NCI-H748 treated with DMSO at 0.1 percent for 48 hours (cell line): ENCODE measurements around the gene PTPN14.

Experiments
- DNase-seq: peaks from one replicate; lab custom pipeline; 2025; lab: John Stamatoyannopoulos, UW

Gene PTPN14

DNA sequence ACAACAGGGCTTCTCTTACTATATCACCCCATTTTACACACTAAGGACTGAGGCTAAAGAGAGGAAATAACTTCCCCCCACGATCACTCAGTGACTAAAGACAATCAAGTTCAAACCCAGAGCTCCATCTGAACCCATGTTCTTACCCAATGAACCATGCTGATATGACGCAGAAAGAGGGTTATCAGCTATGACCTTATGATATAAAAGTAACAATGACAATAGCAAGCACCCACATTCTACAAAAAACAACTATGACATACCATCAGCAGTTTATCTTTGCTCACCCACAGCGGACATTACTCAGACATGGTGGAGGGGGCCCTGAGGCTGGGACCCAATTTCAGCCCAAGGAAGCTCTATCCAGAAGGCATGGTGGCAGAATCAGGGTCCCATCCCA is 75.7 kb downstream of the PTPN14 start:
- DNase-seq, result no peak

DNA sequence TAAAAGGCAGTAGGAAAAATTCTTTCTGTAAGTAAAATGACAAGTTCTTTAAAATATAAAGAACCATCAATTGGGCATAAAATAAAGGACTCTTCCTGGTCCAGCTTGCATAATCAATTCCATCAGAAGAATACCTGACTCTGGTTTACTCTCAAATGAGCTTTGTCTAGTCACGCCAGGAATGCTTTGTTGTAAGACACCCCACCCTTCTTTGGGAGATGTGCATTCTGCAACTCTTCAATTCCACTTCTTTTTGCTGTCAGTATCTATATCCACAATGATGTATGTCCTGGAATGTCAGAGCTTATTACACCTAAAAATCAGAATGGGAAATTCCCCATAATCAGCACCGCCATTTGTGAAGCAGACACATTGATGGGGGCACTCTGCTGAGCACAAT is 76.1 kb downstream of the PTPN14 start:
- no peak for DNase-seq

DNA sequence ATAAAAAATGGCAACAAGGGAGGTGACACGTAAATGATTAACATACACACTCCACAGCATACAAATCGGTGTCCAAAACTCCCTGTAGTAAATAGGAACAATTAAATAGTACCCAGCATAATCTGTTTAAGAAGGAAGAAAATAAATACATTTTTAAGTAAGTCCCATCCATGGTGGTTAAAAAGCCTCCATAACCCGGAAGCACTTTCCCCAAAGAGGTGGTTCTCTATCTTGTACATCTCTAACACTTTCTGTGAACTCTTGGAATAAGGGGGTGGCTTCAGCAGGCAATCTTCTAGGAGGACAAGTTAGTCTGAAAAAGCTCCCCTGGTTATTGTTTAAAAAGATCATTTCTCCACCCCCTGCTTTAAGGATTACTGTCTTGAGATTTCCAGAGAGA is 76.9 kb downstream of the PTPN14 start:
- no peak for DNase-seq

DNA sequence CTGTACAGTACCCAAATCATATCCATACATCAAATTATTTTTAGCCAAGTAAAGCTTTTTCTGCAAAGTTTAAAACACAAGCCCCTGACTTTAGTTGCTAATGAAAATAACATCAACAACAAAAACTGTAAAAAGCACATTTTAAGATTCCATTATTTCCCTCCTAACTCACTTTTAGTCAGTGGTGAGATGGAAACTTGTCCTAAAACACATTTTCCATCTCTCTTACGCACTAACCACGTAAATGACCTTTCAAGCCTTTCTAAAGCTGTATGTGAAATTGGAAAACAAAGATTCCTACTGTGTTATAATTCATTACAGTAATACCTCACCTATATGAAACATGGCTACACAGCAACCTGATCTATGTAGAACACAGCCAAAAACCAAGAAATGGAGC is 77.5 kb downstream of the PTPN14 start:
- no peak for DNase-seq

DNA sequence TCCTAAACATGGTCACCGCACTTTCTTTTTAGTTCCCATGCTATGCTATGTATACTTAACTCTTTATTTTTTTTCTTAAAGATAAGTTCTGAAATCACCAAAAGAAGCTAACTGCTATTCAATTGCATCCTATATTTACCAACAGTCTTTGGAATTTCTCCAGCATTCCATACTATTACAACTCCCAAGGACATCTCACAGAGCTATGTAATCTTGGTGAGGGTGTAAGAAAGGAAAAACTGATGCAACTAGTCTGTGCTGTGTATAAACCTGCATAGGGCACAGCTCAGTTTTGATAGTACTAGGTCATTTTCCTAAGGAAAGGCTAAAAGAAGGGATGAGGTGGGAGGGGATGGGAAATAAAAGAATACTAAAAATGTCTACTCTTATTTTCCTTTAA is 78.0 kb downstream of the PTPN14 start:
- no peak for DNase-seq

DNA sequence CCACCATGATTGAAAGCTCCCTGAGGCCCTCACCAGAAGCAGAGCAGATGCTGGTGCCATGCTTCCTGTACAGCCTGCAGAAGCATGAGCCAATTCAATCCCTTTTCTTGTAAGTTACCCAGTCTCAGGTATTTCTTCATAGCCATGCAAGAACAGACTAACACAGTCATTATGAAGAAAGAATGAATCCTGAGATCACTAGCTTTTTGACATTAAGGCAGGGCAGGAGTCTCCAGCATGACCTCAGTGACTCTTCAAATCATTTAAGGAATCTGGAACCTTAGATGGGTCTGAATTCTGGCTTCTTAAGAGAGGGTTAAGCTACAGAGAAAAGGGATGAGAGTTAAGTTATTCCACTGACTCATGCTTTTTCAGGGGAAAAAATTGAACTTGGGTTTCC is 79.0 kb downstream of the PTPN14 start:
- DNase-seq, result no peak

DNA sequence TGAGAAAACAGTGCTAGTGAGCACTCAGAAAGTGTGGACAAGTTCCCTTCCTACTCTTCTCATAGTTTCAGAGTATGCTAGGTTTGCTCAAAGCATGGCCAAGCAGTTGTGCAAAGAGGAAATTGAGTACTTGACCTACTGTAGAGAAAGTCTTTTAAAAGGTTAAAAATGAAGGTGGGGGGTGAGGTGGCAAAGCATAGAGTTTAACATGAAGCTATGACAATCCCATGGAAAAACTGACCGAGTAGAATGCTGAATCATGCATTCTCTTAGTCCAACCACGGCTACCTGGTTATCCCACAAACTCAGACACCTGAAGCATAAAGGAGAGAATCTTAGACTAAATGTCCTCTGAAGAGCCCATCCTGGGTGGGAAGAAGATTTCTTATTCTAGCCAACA is 79.9 kb downstream of the PTPN14 start:
- no peak for DNase-seq

DNA sequence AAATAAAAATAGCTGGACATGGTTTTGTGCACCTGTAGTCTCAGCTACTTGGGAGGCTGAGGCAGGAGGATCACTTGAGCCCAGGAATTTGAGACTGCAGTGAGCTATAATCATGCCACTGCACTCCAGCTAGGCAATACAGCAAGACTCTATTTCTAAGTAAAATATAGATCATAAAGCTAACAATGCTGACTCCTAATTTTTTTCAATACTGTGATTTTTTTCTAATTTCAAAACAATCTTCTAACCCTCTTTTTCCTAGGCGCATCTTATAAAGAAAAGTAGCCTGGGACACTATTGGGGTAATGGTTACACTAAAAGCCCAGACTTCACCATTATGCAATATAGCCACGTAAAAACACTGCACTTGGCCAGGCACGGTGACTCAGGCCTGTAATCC is 81.3 kb downstream of the PTPN14 start:
- no peak for DNase-seq

DNA sequence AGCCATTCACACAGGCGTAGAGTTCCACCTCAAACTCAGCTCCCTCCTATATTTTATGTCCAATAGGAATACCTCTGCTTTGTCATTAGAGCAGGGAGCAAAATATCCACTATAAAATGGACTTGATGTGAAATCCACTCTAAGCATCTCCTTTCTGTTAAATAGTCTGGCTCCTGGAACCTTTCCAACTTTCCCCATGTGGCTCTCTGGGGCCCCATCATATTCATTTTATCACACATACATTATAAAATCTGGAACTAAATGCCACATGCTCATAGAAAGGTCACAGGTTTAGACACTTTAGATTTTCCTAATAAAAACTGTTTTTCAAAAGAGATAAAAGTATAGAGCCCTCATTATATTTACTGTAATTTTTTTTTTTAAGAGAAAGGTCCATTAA is 82.1 kb downstream of the PTPN14 start:
- DNase-seq, result no peak

DNA sequence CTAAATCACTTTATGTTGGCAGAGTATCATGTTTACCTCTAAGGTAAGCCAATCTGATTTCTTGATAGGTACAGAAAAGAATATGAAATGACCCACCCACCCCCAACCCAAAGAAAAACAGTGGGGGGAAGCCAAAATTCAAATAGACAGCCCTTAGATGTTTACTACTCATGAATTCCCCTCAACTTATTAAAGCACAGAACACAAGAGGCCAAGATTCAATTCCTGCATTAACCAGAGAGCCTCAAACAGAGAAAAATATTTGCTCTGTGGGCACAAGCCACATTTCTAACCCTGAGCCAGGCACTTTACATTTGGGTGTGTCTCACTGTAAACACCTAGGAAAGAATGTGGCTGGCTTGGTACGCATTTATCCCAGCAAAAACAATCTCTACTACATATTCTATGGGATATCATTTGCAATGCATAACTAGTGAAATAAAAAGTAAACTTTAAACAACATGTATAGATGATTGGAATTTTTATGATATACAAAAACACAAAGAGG is 84.3 kb downstream of the PTPN14 start:
- no peak for DNase-seq

DNA sequence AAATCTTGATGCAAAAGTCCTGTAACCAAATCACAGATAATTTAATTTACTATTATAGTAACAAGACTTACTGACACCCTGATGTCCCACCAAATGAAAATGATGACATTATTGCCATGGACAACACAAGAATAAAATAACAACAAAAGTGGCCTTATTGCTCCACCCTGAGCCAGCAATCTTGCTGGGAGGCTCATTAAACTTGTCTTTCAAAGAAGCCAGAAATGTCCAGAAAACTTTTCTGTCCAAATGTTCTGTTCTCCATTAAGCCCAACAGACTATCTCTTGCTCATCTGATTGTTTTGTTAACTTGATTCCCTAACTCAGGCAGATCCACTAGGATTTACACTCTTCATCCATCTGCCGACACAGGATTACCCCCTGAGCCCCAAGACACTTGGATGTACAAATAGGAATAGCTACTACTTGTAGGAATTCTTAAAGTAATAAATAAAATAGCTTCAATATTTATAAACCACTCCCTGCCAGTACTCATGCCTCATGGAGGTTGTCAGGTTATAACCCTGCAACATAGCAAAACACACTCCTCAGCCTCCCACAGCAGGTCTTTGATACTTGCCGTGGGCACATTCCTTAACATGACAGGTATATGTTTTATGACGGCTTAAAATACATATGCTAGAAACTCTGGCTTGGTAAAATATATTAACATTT is 84.9 kb downstream of the PTPN14 start:
- DNase-seq, result no peak

DNA sequence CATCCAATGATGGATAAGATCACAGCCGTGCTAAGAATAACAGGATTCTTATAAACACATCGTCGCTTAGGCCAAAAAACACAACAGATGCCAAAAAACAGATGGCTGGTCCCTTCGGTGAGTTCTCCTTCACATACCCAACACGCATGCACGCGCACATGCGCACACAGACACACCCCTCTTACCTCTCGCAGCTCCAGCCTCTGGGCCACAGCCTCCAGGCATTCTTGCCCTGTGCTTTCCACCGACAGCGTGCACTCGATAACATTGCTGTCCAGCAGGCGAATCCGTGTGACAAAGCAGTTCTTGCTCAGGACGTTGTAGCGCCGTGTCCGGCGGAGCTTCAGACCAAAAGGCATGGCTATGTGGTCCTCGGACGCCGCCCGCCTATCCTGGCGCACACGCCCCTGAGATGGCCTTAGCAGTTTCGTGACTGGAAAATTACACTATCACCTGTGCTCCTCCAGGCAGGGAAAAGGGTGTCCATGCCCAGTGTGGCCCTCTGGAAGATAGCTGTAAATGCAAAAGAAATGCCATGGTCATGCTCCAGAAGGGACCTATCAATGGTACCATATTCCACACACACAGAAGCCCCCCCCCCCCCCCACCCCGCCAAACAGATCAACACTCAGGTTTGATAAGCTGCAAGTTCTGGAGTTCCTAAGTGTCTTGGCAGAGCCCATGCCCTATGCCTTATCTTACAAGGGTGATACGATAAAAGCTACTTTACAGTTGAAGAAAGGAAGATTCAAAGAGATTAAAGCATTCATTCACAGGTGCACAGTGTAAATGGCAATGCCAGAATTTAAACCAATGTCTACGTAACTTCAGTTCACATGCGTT is 86.7 kb downstream of the PTPN14 start:
- no peak for DNase-seq

DNA sequence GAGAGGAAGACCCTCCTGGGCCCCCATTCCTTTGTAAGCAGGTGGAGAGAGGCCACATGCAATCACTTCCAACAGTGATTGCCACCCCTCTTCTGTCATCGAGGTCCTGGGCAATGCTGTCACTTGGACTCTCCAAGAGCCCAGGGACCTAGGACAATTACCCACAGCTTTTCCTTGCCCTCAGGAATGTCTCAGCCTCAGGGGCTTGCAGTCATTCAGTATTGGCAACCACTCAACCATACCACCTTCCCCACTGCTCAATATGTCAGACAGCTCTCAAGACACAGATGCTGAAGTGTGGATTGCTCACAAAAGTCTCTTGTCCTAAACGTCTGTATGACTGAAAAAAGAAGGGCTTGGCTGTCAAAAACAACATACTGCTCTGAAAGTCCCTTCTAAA is 87.8 kb downstream of the PTPN14 start:
- no peak for DNase-seq

DNA sequence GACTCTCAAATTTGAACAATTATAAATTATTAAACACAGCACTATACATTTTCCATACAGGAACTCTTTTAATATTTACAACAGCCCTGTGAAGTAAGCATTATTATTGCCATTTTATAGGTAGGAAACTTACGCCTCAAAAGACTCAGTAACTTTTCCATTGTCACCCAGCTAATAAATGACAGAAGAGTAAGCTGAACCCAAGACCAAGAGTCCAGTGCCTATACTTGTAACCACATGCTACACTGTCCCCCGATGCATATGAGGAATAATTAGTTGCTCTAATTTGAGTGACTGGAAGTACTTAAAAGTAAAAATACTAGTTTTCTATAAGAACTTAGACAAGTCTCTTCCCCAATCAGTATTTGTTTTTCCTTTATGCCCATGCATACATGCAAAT is 88.5 kb downstream of the PTPN14 start:
- DNase-seq, result no peak

DNA sequence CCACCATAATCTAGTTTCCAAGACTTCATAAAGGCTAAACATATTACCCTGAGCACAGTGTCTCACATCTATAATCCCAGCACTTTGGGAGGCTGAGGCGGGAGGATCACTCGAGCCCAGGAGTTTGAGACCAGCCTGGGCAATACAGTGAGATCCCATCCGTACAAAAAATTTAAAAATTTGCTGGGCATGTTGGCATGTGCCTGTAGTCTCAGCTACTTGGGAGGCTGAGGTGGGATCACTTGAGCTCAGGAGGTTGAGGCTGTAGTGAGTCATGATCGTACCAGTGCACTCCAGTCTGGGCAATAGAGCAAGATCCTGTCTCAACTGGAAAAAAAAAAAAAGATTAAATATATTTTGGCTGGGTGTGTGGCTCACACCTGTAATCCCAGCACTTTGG is 90.1 kb downstream of the PTPN14 start:
- DNase-seq, result no peak

DNA sequence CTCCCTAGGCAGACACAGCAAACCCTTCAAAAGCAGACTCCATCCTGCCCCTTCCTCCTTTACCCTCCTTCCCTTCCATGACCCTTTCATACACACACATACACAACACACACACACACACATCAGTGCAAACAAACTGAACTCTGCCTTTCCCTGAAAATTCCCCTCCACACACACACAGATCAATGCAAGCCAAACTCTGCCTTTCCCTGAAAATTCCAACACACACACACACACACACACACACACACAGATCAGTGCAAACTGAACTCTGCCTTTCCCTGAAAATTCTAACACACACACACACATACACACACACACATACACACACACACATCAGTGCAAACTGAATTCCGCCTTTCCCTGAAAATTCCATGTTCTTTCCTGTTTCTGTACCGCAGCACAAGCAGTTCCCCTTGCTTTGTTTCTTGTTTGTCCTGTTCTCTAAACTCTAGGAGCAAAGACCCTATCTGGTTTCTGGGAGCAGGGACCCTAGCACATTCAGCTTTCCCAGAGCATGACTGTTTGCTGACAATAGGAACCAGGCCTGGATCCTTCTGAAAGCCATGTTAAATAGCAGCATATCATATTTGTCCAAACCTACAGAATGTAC is 91.0 kb downstream of the PTPN14 start:
- DNase-seq, result no peak

DNA sequence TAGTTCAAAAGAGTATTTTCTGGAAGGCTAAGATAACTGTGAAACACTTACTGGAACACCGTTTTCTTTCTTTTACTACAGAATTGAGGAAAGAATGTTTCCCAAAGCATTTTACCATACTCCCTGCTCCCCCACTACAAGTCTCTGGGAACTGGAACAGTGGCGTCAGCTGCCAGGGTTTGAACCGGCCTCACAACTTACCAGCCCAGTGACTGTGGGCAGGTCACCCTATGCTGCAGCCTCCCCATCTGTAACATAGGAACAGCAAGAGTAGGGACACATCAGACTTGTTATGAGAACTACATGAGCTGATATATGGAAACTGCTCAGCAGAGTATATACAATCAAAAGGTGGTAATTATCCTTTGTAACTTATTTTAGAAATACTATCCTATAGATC is 91.5 kb downstream of the PTPN14 start:
- no peak for DNase-seq

DNA sequence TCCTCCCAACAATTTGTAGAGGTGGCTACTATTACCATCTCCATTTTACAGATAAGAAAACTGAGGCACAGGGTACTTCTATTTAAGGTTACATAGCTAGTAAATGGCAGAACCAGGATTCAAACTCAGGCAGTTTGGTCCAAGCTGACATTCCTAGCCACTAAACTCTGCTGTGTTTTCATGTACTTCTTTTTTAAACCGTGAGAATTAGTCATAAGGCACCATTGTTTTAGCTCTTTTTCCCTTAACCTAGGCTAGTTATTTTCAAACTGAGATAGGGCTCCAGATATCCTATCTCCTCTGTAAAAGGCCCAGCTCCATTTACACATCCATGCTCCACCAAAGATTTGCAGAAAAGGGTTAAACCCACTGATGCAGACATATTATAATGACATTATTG is 92.9 kb downstream of the PTPN14 start:
- DNase-seq, result no peak

DNA sequence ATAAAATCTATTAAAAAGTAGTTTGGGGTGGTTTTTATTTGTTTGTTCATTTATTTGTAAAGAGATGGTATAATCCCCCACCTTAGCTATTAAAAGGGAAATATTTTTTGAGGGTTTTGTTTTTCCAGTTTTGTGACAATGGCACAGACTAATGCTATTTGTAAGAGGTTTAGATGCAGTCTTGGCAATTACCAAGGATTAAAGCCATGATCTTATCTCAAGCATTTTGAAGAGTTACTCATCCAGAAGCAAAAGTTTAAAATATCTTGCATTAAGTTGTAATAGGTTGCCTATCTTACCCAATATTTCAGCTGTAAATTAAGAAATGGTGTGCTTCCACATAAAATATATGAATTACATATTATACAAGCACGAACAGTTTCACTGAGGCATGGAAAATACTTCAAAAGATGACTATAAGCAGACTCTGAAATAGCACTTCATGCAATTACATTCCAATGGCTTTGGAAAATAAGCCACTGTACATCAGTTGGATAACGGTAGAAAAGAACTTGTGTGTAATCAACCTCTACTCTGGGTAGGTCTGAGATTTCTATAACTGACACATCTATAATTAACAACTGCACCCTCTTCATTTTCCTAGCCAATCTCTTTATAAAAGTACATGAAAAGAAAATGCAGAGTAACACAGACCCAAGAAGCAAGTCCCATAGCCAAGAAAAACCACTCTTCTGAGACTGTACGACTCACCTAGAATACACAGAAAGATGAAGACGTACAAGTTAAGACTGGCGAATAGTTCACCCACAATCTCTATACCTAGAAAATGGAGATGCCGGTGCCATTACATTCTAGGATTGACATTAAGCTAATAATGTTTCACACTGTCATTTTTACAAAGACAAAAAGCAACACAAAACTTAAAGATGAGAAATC is 95.2 kb downstream of the PTPN14 start:
- no peak for DNase-seq

DNA sequence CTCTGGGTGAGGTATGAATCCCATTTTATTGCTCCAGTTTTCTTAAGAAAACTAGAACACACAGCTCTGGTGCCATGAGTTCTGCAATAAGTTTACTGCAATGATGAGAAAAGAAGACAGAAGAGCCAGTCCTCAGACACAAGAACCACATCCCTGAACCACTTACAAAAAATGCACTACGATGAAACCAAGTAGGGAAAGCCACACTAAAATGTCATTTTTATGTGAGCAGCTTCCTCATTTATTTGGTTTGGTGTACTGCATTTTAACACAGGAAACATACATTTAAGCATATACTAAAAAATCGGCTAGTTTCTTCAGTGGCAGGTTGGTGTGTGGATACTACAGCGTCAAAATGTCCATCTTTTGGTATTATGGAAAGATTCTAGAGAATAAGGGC is 95.9 kb downstream of the PTPN14 start:
- no peak for DNase-seq

DNA sequence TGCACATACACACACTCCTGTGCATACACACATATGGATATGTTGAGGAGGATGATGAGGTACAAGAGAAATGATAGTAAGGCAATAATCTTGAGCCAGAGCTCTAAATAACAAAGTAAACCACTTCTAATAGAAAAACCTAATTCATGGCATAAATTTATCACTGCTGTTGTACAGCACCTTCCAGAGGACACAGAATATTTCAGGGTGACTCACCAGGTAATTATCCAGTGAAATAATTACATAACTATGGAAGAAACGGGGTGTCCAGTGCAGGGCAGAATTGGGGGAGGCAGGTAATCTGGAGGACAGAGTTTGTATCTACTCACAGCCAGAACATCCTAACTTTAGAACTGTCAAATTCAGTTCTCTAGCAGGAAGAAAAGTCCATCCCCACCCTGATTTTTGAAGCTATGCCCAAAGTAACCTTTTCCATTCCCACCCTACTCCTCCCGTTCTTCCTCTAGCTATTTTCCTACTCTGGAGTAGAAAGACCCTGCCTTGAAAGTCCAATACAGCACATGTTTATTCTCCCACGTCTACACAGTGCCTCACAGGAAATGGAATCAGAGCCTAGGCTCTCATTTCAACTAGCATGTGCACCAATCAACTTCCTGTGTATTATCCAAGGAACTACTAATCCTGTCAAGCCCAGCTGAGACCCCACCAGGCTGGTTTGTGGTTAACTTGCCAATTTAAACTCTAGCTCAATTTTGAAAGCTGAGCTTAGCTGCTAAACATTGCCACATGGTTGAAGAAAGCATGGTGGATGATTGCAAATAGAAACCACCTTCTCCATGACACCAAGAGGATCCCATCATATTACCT is 96.6 kb downstream of the PTPN14 start:
- DNase-seq, result no peak
